GM19372 (cell line): ENCODE data around the gene ING3.
"Not testable (repeated sequence)": the region's sequence is repeated elsewhere in the genome, so short reads cannot be mapped to it uniquely, and the experiment has no call there.

Experiments used
- ATAC-seq: cut with Tn5 transposase; IDR thresholded peaks from one replicate; pipeline ENCODE4 v1.9.1; 2021; ENCODE audit warnings: mild to moderate bottlenecking, low read depth, moderate library complexity; ENCODE audit not compliant: unreplicated experiment

The ING3 gene

GRCh38 chr7:120949998-120950538, 509 bp upstream of the ING3 start:
- ATAC-seq = no peak

GRCh38 chr7:120951309-120951699, 727 bp downstream of the ING3 start:
- ATAC-seq = no peak

GRCh38 chr7:120951826-120952225, 1.2 kb downstream of the ING3 start:
- no peak for ATAC-seq

- peak; percentile 29 for ATAC-seq
Observed at GRCh38 chr7:120955577-120956149, 5.1 kb downstream of the ING3 start.

DNA sequence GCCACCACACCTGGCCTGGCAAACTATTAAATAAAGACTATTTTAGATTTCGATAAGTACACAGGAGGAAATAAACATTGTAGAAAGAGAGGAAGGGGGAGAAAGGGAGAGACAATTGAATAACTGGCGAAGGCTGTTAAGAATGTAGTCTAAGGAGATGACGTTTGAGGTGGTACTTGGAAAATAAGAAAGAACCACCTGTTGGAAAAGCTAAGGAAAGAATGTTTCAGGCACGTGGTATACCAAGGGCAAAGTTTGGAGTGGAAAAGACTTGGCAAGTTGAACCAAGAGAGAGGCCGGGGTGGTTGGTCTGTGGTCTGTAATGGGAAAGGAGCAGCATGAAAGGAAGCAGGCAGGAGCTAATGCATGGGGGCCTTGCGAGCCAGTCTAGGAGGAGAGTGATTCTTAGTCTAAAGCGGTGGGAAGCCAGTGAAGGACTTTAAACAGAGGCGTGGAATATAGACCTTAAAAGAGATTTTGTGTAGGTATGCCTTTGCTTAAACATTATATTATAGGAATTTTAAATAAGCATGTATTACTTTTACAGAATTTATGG, 9.4 kb downstream of the ING3 start:
- ATAC-seq = no peak

DNA sequence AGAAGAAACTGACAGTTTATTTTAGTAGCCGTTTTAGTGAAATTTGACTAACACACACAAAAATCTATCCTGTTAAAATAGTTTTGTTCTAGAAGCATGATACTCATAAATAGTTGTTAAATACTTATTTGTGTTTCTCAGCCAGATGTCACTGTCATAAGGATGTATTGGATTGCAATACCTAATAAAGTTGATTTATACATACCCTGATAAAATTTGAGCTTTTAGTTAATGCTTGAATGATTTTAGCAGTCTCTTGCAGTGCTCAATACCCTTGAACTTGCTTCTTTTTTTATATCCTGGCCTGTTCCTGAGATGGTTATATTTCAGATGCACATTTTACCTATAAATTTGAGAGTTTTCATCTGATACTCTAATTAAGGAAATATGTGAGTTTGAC, 10.1 kb downstream of the ING3 start:
- no peak for ATAC-seq

GRCh38 chr7:120961638-120962173, 11.1 kb downstream of the ING3 start:
- ATAC-seq = no peak

GRCh38 chr7:120964088-120964487, 13.5 kb downstream of the ING3 start:
- no peak for ATAC-seq

DNA sequence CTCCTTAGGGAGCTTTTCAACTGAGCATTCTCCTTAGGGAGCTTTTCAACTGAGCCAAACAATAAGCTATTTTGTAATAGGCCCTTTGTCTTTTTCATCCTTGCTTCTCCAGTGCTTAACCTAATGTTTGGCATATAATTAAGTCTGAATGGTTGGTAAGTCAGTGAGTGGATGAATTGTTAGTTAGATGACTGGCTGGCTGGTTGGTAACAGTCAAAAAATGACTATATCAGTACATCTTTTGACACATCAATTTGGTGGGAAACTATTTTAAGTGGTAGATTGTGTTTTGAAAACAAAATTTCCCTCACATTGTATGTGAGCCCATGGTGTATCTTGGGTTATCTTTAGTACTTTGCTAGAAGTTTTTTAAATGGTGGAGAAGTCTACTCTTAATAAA, 16.4 kb downstream of the ING3 start:
- ATAC-seq = no peak

- no peak for ATAC-seq
Observed at GRCh38 chr7:120973849-120974248, 23.3 kb downstream of the ING3 start.

- ATAC-seq = no peak
Observed at GRCh38 chr7:120979765-120980499, 29.4 kb downstream of the ING3 start.

- no peak for ATAC-seq
Observed at GRCh38 chr7:120981117-120981516, 30.5 kb downstream of the ING3 start.

DNA sequence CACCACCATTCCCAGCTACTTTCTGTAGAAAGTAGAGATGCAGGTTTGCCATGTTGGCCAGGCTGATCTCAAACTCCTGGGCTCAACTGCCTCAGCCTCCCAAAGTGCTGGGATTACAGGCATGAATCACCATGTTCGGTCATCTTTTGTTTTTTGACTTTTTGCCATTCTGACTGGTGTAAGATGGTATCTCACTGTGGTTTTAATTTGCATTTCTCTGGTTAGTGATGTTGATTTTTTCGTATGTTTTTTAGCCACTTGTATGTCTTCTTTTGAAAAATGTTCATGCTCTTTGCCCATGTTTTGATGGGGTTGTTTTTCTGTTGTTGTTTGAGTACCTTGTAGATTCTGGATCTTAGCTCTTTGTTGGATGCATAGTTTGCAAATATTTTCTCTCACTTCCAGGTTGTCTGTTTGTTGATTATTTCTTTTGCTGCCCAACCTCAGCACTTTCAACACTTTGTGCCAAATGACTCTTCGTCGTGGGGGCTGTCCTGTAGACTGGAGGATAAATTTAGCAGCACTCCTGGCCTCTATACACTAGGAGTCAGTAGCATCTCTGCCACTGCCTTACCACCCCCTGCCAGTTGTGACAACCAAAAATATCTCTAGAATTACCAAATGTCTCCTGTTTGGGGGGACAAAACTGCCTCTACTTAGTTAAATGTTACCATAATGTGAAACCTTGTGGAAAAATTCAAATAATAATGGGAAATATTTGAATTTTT, 31.5 kb downstream of the ING3 start:
- ATAC-seq = no peak

- ATAC-seq = not testable (repeated sequence)
Observed at GRCh38 chr7:120983592-120983991, 33.0 kb downstream of the ING3 start.

DNA sequence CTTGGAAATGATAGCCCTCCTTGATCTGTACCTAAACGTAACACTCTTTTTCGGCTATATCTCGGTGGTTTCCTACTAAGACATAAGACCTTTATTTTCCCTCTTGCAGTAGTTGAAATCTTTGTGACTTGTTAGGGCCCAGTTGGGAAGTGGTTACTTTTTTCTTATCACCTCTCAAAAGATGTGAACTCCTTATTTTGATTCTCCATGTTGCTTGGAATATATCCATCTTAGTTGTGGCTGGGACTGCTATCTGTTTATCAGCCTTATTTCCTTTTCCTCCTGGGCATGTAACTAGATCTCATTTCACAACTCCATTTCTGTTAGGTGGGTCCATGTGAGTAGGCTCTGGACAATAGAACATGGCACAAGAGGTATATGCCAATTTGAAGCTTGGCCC, 33.8 kb downstream of the ING3 start:
- no peak for ATAC-seq

- ATAC-seq = no peak
Observed at GRCh38 chr7:120985130-120985758, 34.7 kb downstream of the ING3 start.

GRCh38 chr7:120985839-120986238, 35.3 kb downstream of the ING3 start:
- no peak for ATAC-seq

- no peak for ATAC-seq
Observed at GRCh38 chr7:120986650-120987049, 36.1 kb downstream of the ING3 start.

DNA sequence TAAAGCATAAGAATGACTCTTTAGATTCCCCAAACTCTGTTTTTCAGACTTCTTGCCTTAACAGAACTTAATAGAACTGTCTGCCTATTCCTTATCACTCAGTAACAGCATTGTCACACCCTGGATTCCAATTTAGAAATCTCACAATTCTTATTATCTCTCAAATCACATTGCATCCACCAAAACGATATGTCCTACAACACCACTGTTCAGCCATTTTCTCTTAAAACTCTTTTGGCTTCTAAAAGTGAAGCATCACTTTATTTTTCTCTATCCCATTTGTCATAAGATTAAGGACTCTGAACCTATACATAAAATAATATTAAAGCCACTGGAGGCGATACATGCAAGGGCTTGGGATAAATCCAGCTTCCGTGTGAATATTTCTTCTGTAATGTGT, 36.7 kb downstream of the ING3 start:
- ATAC-seq = no peak
